NCI-H1417 treated with DMSO at 0.1 percent for 48 hours (cell line): ENCODE results near the gene RERE.
A peak's percentile ranks its signal among the peaks of the same experiment; 100 is the strongest.
"Not testable (repeated sequence)": the region's sequence is repeated elsewhere in the genome, so short reads cannot be mapped to it uniquely, and the experiment has no call there.

Experiments used
- DNase-seq: peaks from one replicate; lab custom pipeline; 2025; lab: John Stamatoyannopoulos, UW

Gene RERE

GRCh38 chr1:8841395-8841794 is 24.0 kb upstream of the RERE start:
- DNase-seq, result no peak

GRCh38 chr1:8839990-8840389 is 22.6 kb upstream of the RERE start:
- no peak for DNase-seq

DNA sequence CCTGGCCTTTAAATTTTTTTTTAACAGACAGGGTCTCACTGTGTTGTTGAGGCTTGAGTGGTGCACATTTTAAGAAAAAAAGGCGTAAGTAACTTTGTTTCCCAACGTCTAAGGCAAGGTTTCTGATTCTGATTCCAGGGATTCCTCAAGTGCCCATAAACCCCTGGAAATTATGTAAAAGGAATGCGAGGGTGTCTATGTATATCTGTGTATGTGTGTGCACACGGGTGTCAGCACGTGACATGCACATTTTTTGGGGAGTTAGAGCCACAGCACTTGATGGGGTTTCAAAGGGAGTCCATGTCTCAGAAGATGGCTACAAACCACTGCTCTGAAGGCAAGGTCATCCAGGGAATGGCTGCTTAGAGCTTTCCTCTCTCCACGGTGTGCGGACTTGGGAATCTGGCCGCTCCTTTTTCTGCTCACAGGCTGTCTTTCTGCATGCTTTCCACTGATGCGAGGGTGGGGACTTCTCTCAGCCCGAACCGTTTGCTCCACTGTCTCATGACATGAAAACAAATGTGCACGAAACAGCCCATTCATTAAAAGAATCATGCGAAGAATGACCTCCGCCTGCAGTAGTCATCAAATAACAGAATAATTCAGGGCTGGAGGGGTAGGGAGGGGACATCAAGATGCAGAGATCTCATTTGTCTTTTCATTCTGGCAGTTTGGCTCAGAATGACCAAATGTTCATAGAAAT is 18.7 kb upstream of the RERE start:
- DNase-seq, result no peak

GRCh38 chr1:8831340-8831739 is 13.9 kb upstream of the RERE start:
- DNase-seq, result no peak

- DNase-seq, result not testable (repeated sequence)
These were observed 13.3 kb upstream of the RERE start for GRCh38 chr1:8830732-8831131.

- DNase-seq, result no peak
These were observed 8.6 kb upstream of the RERE start for GRCh38 chr1:8825985-8826481.

- no peak for DNase-seq
These were observed 5.8 kb upstream of the RERE start for GRCh38 chr1:8823295-8823664.

DNA sequence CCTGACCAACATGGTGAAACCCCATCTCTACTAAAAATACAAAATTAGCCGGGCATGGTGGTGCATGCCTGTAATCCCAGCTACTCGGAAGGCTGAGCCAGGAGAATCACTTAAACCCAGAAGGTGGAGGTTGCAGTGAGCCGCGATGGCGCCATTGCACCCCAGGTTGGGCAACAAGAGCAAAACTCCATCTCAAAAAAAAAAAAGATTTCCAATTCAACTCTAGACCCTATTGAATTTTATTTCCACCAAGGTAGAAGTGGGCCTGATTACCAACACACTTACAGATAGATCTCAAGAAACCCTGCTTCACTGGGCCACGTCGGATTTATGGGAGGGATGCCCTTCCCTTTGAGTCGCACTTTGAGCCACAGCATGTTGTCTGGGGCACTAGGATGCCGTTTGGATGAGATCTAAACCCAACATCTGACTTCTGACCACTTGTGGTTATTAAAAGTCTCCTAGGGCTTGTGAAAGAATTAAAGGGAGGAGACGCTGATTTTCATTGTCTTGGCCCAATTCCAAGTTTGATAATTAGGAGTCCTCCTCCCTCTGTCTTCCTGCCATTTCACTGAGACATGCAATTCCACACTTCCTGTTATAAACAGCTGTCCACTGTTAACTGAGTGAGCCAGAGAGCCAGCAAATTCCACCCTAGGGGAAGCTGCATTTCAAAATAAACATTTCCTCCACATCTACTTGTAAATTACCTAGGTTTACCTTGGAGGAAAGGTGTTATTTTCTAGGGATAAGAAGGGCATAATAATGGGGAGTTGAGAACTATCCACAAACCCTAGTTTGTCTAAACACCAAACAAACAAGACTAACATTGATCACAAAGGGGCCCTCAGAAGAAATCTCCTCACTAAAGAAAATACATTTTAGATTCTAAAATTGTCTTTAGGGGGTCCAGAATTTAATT is 5.2 kb upstream of the RERE start:
- DNase-seq, result peak; percentile 88

DNA sequence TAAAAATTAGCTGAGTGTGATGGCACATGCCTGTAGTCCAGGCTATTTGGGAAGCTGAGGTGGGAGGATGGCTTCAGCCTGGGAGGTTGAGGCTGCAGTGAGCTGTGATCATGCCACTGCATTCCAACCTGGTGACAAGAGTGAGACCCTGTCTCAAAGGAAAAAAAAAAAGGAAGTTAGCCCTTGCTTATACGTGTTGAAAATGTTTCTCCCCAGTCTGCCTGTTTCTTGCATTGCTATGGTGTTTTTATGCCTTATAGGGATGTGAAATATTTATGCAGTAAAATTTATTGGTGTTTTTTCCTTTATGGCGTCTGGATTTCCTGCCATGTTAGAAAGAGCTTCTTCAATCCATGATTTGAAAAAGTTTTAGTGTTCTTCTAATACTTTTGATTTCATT is 3.6 kb upstream of the RERE start:
- no peak for DNase-seq

GRCh38 chr1:8818789-8819188 is 1.3 kb upstream of the RERE start:
- not testable (repeated sequence) for DNase-seq

- no peak for DNase-seq
These were observed 910 bp upstream of the RERE start for GRCh38 chr1:8818325-8818775.

GRCh38 chr1:8816831-8817411 is 519 bp downstream of the RERE start:
- no peak for DNase-seq

DNA sequence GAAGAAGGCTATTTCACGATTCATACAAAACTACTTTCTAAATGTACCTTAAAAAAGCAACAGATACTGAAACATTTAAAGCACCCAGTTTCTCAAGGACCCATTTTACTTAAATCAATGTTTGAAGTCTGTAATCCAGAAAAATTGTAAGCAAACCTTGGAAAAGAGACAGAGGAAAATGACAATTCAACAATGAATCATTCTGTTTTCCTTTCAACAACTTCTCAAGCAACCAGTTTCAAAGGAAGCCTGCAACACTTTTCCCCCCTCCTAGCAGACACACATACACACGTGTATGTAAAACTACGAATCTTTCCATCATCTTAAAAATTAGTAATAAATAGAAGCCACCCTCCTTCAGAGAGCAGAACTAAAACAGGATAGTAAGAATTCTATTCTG is 1.2 kb downstream of the RERE start:
- no peak for DNase-seq

DNA sequence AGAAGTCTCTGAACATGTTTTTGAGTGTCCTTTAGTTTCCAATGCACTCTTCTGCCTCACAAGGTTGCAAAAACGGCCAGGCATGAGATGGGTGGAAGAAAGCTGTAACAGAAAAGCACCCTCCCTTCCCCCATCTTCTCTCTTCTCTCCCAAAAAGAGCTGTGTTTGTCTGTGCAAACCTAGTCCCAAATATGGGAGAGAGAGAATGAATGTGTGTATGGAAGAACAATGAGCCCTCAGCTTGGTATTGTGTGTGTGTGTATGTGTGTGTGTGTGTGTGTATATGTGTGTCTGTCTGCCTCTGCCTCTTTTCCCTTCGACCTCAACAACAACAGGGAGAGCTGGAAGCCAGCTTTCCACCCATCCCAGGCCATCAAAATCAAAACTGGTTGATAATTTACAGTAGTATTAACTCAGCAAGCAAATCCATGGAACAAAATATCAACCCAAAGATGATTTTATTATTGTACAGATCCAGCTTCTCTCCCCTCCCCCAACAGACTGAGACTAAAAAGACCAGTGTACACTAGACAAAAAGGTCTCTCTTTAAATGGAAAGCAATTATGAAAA is 1.8 kb downstream of the RERE start:
- DNase-seq, result no peak

GRCh38 chr1:8814865-8815264 is 2.6 kb downstream of the RERE start:
- DNase-seq, result no peak

- DNase-seq, result no peak
These were observed 3.4 kb downstream of the RERE start for GRCh38 chr1:8813991-8814390.

GRCh38 chr1:8813016-8813763 is 4.2 kb downstream of the RERE start:
- no peak for DNase-seq

DNA sequence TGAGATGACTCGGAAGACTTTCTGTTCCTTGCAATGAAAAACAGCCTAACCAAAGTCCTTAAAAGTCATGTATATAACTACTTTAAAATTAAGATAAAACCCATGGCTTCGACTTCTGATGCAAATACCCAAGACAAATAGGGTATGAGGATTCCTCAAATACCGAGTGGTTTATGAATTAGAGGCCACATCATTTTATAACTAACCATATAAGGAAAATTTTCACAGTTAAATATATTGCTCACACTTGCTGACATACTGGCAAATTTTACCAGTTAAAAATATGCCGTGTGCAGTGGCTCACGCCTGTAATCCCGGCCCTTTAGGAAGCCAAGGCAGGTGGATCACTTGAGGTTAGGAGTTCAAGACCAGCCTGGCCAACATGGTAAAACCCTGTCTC is 5.4 kb downstream of the RERE start:
- DNase-seq, result no peak

DNA sequence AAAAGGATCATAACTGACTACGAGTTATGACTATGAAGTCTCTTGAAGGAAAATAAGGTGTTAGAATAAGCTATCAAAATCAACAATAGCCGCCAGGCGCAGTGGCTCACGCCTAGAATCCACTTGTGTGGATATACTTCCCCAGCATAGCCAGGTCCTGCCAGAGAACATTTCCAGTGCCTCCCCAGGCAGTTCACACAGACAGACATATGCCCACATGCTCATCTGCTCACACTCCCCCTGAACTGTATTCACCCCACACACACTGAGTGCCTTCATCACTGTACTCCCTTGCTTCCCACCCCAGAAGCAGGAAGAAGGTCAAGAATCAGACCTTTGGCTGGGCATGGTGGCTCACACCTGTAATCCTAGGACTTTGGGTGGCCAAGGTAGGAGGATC is 6.5 kb downstream of the RERE start:
- DNase-seq, result no peak

DNA sequence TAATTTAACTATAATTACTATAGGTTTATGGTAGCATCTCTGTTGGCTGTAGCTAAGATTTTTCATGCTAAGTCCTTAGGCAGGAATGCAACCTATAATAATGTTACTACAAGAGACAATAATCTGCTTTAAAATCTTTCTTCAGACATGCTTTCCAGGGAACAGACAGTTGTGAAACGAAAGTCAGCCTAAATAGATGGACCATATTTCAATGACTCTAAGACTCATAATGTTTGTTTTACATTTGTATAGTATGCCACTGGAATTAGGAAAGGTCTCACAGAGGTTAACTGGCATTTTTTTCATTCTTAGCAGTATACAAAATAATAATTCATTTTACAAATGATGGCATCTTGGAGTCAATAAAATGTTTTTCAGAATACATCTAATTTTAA is 8.1 kb downstream of the RERE start:
- no peak for DNase-seq

GRCh38 chr1:8807004-8807403 is 10.4 kb downstream of the RERE start:
- no peak for DNase-seq

DNA sequence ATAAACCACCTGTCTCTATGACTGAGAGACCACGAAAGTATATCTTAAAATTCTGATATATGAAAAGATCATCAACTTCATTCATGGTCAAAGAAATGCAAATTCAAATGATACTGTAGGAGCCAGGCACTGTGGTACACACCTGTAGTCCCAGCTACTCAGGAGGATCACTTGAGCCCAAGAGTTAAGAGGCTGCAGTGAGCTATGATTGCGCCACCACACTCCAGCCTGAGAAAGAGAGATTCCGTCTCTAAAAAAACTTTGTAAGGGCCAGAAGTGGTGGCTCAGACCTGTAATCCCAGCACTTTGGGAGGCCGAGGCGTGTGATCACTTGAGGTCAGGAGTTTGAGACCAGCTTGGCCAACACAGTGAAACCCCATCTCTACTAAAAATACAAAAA is 17.0 kb downstream of the RERE start:
- DNase-seq, result no peak
